Thoracic aorta (tissue), 2 donors: ENCODE data around the gene PNRC2. TPM values are rescaled to one million over a fixed set of nuclear protein-coding genes. Genes with fewer than 3 reads are reported as not detected.
"Not testable (repeated sequence)": the region's sequence is repeated elsewhere in the genome, so short reads cannot be mapped to it uniquely, and the experiment has no call there.

Source experiments
- ATAC-seq: fragments of 150-250 bp; one replicate; pipeline ENCODE4 v1.8.0; 2017; ENCODE audit warnings: low read depth; ENCODE audit not compliant: insufficient number of reproducible peaks, low FRiP score
- DNase-seq: peaks from one replicate; pipeline ENCODE4 v3.0.0-alpha.2; 2020; ENCODE audit warnings: low spot score
- H3K27ac ChIP-seq, 2 donors: fragments of 200-600 bp; sonication (generic); 1 replicate in 1 of 2; 2 replicates in 1 of 2; pipeline ENCODE4 v1.5.1; 2016; ENCODE audit warnings: mild to moderate bottlenecking in 2 of 2, moderate library complexity in 2 of 2
- H3K27me3 ChIP-seq: fragments of 200-600 bp; sonication (generic); replicated peaks from 2 replicates; pipeline ENCODE4 v1.6.0; 2016; ENCODE audit warnings: mild to moderate bottlenecking; ENCODE audit not compliant: insufficient read depth
- H3K36me3 ChIP-seq: fragments of 200-600 bp; sonication (generic); one replicate; pipeline ENCODE4 v1.5.1; 2016
- H3K4me1 ChIP-seq, 2 donors: fragments of 200-600 bp; sonication (generic); 1 replicate in 1 of 2; 2 replicates in 1 of 2; pipeline versions ENCODE4 v1.5.1 to v1.6.0; 2016; ENCODE audit warnings: low read depth in 2 of 2, mild to moderate bottlenecking in 1 of 2; ENCODE audit not compliant: control insufficient read depth in 1 of 2
- H3K4me3 ChIP-seq: fragments of 200-600 bp; sonication (generic); 2 replicates; pipeline ENCODE4 v1.5.1; 2016; ENCODE audit warnings: mild to moderate bottlenecking
- H3K9me3 ChIP-seq: fragments of 200-600 bp; sonication (generic); 2 replicates; pipeline ENCODE4 v1.5.1; 2016
- total RNA-seq, 2 donors: library from RNA; depleted of rRNA; stranded (reverse); fragments of >200 nt; gene quantifications; one replicate each; pipeline versions ENCODE4 v1.1.0 to v1.2.3, GENCODE V29; 2016
- TF ChIP-seq, protein P1 (sequence below): fragments of 200-600 bp; sonication (generic); IDR thresholded peaks from one replicate; pipeline ENCODE4 v1.5.1; 2019; ENCODE audit warnings: antibody characterized with exemption

Gene PNRC2
- total RNA-seq, 2 donors from 2014 or later = 77.6 to 143 TPM

DNA sequence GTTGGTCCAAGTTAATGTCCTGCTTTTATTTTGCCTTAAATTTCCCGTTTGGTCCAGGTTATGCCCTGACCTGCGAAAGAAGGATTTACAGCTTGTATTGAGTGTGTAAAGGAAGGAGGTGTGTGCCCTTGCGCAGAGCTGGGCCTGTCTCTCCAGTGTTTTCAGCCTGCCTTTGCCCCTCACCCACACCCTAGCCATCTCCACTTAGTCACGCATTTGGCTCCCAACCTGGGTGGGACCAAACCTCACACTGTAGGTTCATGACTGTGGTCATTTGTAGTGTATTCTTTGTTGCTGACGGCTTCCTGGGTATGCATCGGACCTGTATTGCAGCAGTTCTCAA, 21.1 kb downstream of the PNRC2 start:
- DNase-seq = no peak

DNA sequence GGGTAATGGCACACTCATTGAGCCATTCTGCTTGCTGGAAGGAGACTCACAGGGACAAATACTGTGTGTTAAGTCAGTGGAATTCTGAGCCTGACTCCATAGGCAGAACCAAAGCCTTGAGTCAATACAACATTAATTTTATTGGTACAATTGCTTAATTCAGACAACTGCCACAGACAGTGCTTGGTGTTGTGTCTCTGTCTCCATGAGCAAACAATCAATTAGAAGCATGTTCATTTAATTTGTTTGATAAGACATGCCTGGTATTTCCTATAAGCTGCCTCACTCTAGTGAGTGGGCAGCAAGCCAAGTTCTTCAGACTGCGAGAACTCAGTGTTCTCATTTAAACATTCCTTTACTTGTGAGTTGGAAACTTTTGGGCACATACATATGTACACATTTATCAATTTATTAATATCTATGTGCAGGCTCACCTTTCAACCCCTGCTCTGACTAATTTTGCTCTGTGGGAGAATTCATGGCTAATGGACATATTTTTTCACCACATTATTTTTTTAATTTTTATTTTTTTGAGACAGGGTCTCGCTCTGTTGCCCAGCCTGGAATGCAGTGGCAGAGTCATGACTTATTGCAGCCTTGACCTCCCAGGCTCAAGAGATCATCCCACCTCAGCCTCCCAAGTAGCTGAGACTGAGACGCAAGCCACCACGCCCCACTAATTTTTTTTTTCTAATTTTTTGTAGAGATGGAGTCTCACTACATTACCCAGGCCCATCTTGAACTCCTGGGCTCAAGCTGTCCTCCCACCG, 25.0 kb downstream of the PNRC2 start:
- DNase-seq (no peak), ATAC-seq (no peak)
- H3K9me3 ChIP-seq = no peaks in the 10 kb centered on the region
- TF ChIP-seq, protein P1, sequence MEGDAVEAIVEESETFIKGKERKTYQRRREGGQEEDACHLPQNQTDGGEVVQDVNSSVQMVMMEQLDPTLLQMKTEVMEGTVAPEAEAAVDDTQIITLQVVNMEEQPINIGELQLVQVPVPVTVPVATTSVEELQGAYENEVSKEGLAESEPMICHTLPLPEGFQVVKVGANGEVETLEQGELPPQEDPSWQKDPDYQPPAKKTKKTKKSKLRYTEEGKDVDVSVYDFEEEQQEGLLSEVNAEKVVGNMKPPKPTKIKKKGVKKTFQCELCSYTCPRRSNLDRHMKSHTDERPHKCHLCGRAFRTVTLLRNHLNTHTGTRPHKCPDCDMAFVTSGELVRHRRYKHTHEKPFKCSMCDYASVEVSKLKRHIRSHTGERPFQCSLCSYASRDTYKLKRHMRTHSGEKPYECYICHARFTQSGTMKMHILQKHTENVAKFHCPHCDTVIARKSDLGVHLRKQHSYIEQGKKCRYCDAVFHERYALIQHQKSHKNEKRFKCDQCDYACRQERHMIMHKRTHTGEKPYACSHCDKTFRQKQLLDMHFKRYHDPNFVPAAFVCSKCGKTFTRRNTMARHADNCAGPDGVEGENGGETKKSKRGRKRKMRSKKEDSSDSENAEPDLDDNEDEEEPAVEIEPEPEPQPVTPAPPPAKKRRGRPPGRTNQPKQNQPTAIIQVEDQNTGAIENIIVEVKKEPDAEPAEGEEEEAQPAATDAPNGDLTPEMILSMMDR = no peak
- H3K4me3 ChIP-seq = no peak overlapping the region
- no peaks in the 10 kb centered on the region for H3K36me3 ChIP-seq
- peaks cover 15 to 26% of the 10 kb centered on the region in 2 donors for H3K4me1 ChIP-seq
- no peaks in the 10 kb centered on the region for H3K27me3 ChIP-seq
- peak overlapping the region; percentile 61 to 73 for H3K27ac ChIP-seq

More for the DNA sequence above, 21.1 kb downstream of the PNRC2 start:
- Histone ChIP-seq H3K4me3 (peak overlapping the region; percentile 92), H3K9me3 (no peaks in the 10 kb centered on the region), H3K27ac (peak overlapping the region; percentile 96 to 98), H3K27me3 (no peaks in the 10 kb centered on the region), H3K36me3 (no peaks in the 10 kb centered on the region), H3K4me1 (peaks cover 42 to 57% of the 10 kb centered on the region in 2 donors)
- TF ChIP-seq, protein P1 = no peak
- ATAC-seq = no peak

DNA sequence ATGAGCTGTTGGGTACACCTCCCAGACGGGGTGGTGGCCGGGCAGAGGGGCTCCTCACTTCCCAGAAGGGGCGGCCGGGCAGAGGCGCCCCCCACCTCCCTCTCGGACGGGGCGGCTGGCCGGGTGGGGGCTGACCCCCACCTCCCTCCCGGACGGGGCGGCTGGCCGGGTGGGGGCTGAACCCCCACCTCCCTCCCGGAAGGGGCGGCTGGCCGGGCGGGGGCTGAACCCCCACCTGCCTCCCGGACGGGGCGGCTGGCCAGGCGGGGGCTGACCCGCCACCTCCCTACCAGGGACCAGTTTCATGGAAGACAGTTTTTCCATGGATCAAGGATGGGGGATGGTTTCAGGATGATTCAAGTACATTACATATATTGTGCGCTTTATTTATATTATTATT, 27.4 kb downstream of the PNRC2 start:
- ATAC-seq, H3K4me3 ChIP-seq, H3K36me3 ChIP-seq, H3K27me3 ChIP-seq, H3K9me3 ChIP-seq, DNase-seq, H3K27ac ChIP-seq: not testable (repeated sequence)
- H3K4me1 ChIP-seq = peaks cover 10 to 19% of the 10 kb centered on the region in 2 donors

DNA sequence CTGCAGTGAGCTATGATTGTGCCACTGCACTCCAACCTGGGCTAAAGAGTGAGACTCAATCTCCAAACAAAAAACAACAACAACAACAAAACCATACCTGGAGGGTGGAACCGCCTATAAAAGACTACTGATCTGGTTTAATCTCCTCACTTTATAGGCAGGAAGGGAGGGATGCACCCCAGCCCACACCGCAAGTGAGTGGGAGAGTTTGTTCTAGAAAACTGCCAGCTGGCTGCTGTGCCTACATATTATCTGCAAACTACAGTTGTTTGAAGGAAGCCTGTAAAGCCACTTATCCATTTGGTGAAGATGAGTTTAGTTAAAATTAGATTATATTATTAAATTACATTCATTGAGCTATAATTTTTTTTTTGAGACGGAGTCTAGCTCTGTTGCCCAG, 29.6 kb downstream of the PNRC2 start:
- Histone ChIP-seq H3K27ac (no peak overlapping the region), H3K27me3 (no peaks in the 10 kb centered on the region), H3K4me3 (no peak overlapping the region), H3K36me3 (no peaks in the 10 kb centered on the region), H3K4me1 (peaks cover 7 to 15% of the 10 kb centered on the region in 2 donors), H3K9me3 (no peaks in the 10 kb centered on the region)
- TF ChIP-seq, protein P1 = no peak
- DNase-seq (no peak), ATAC-seq (no peak)

DNA sequence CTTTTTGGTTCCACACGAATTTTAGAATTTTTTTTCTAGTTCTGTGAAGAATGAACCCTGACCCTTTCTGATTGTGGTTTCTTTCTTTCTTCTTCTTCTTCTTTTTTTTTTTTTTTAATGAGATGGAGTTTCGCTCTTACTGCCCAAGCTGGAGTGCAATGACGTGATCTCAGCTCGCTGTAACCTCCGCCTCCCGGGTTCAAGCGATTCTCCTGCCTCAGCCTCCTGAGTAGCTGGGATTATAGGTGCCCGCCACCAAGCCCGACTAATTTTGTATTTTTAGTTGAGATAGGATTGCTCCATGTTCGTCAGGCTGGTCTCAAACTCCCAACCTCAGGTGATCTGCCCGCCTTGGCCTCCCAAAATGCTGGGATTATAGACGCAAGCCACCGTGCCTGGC, 32.4 kb downstream of the PNRC2 start:
- not testable (repeated sequence) for ATAC-seq, H3K9me3 ChIP-seq, H3K27ac ChIP-seq, H3K36me3 ChIP-seq, H3K4me1 ChIP-seq, H3K4me3 ChIP-seq, H3K27me3 ChIP-seq, DNase-seq

DNA sequence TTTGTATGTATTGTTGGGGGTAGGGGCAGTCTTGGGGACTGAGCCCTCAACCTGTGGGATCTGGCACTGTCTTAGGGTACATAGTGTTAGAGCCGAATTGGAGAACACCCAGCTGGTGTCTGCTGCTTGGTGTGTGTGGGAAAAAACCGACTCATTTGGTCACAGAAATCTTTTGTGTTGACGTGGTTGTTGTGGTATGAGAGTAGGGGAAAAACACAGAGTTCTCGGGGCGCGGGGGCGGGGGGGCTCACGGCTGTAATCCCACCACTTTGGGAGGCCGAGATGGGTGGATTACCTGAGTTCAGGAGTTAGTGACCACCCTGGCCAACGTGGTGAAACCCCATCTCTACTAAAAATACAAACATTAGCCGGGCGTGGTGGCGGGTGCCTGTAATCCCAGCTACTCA, 35.8 kb downstream of the PNRC2 start:
- Histone ChIP-seq H3K9me3 (no peaks in the 10 kb centered on the region), H3K36me3 (no peaks in the 10 kb centered on the region), H3K27me3 (no peaks in the 10 kb centered on the region), H3K27ac (peak overlapping the region in 1 of 2 donors; percentile 63), H3K4me3 (no peak overlapping the region), H3K4me1 (peaks cover 0 to 30% of the 10 kb centered on the region in 2 donors)
- TF ChIP-seq, protein P1 = no peak
- ATAC-seq (no peak), DNase-seq (no peak)
